SK-N-MC (cell line): ENCODE data around the gene DNAH11.
"Not testable (repeated sequence)": the region's sequence is repeated elsewhere in the genome, so short reads cannot be mapped to it uniquely, and the experiment has no call there.

Experiments
- DNase-seq: peaks from one replicate; pipeline ENCODE4 v3.0.0-alpha.2; 2011; ENCODE audit warnings: low read depth, low spot score
- H3K27ac ChIP-seq: fragments of 200-600 bp; sonication (generic); 2 replicates; pipeline ENCODE4 v1.5.1; 2016; ENCODE audit warnings: mixed run types
- H3K36me3 ChIP-seq: fragments of 200-600 bp; sonication (generic); 2 replicates; pipeline ENCODE4 v1.6.1; 2017; ENCODE audit warnings: antibody characterized with exemption, low read length, mixed read lengths; ENCODE audit not compliant: insufficient read depth
- H3K4me3 ChIP-seq: fragments of 200-600 bp; sonication (generic); 2 replicates; pipeline ENCODE4 v1.5.1; 2016
- H3K9ac ChIP-seq: fragments of 200-600 bp; sonication (generic); 2 replicates; pipeline ENCODE4 v1.8.0; 2017; ENCODE audit warnings: mixed run types, mixed read lengths; ENCODE audit not compliant: insufficient read length
- H3K9me3 ChIP-seq: fragments of 200-600 bp; sonication (generic); 2 replicates; pipeline ENCODE4 v1.6.1; 2017; ENCODE audit warnings: low read depth, mild to moderate bottlenecking, antibody characterized with exemption, low read length, moderate library complexity, mixed read lengths
- EZH2 ChIP-seq: fragments of 200-600 bp; sonication (generic); IDR thresholded peaks from one replicate; pipeline ENCODE4 v1.6.1; 2017; ENCODE audit warnings: antibody characterized with exemption
- FOXP2 ChIP-seq: optimal IDR thresholded peaks from 2 replicates; pipeline ENCODE3; 2011; ENCODE audit warnings: mild to moderate bottlenecking, moderate library complexity; ENCODE audit not compliant: insufficient read depth; ENCODE audit errors: extremely low read length, control extremely low read depth
- POLR2AphosphoS5 ChIP-seq: IDR thresholded peaks from 2 replicates; pipeline ENCODE4 v1.6.1; 2012; ENCODE audit warnings: mild to moderate bottlenecking, low read depth, low read length, borderline replicate concordance

Gene DNAH11

GRCh38 chr7:21653623-21654022 is 110.8 kb downstream of the DNAH11 start:
- no peak for DNase-seq
- no peak overlapping the region for H3K27ac ChIP-seq
- H3K9ac ChIP-seq, result no peak overlapping the region

GRCh38 chr7:21656081-21656480 is 113.2 kb downstream of the DNAH11 start:
- DNase-seq, result no peak
- no peak for TF ChIP-seq EZH2
- no peak for TF ChIP-seq POLR2AphosphoS5
- TF ChIP-seq FOXP2, result no peak
- no peaks in the 10 kb centered on the region for H3K9me3 ChIP-seq
- no peak overlapping the region for H3K27ac ChIP-seq
- no peaks in the 10 kb centered on the region for H3K36me3 ChIP-seq
- no peak overlapping the region for H3K9ac ChIP-seq
- H3K4me3 ChIP-seq, result no peak overlapping the region

More at GRCh38 chr7:21653623-21654022, 110.8 kb downstream of the DNAH11 start:
- no peak overlapping the region for H3K4me3 ChIP-seq
- no peaks in the 10 kb centered on the region for H3K9me3 ChIP-seq
- H3K36me3 ChIP-seq, result no peaks in the 10 kb centered on the region
- no peak for TF ChIP-seq FOXP2
- TF ChIP-seq EZH2, result no peak
- TF ChIP-seq POLR2AphosphoS5, result no peak

GRCh38 chr7:21656796-21657195 is 114.0 kb downstream of the DNAH11 start:
- Histone ChIP-seq H3K27ac (no peak overlapping the region), H3K9ac (no peak overlapping the region), H3K4me3 (no peak overlapping the region), H3K36me3 (no peaks in the 10 kb centered on the region), H3K9me3 (no peaks in the 10 kb centered on the region)
- DNase-seq, result no peak
- TF ChIP-seq EZH2, result no peak
- TF ChIP-seq FOXP2, result no peak
- no peak for TF ChIP-seq POLR2AphosphoS5

GRCh38 chr7:21670496-21670895 is 127.7 kb downstream of the DNAH11 start:
- no peak overlapping the region for H3K27ac ChIP-seq
- no peaks in the 10 kb centered on the region for H3K9me3 ChIP-seq
- no peaks in the 10 kb centered on the region for H3K36me3 ChIP-seq
- TF ChIP-seq FOXP2, result no peak
- no peak for TF ChIP-seq EZH2
- no peak for TF ChIP-seq POLR2AphosphoS5
- H3K4me3 ChIP-seq, result no peak overlapping the region
- no peak for DNase-seq
- H3K9ac ChIP-seq, result no peak overlapping the region

GRCh38 chr7:21671859-21672258 is 129.0 kb downstream of the DNAH11 start:
- H3K9me3 ChIP-seq, result no peaks in the 10 kb centered on the region
- H3K9ac ChIP-seq, result no peak overlapping the region
- H3K4me3 ChIP-seq, result no peak overlapping the region
- TF ChIP-seq EZH2, result no peak
- TF ChIP-seq FOXP2, result no peak
- TF ChIP-seq POLR2AphosphoS5, result no peak
- H3K36me3 ChIP-seq, result no peaks in the 10 kb centered on the region
- H3K27ac ChIP-seq, result no peak overlapping the region
- DNase-seq, result no peak

- Histone ChIP-seq H3K9ac (no peak overlapping the region), H3K9me3 (no peaks in the 10 kb centered on the region), H3K36me3 (no peaks in the 10 kb centered on the region), H3K4me3 (no peak overlapping the region), H3K27ac (no peak overlapping the region)
- no peak for DNase-seq
- TF ChIP-seq EZH2 (no peak), FOXP2 (no peak), POLR2AphosphoS5 (no peak)
Measured at GRCh38 chr7:21675255-21675654, 132.4 kb downstream of the DNAH11 start.

- TF ChIP-seq FOXP2 (no peak), EZH2 (no peak), POLR2AphosphoS5 (no peak)
- no peak overlapping the region for H3K9ac ChIP-seq
- no peak overlapping the region for H3K4me3 ChIP-seq
- H3K27ac ChIP-seq, result no peak overlapping the region
- H3K9me3 ChIP-seq, result no peaks in the 10 kb centered on the region
- no peaks in the 10 kb centered on the region for H3K36me3 ChIP-seq
- DNase-seq, result no peak
Measured at GRCh38 chr7:21690705-21691104, 147.9 kb downstream of the DNAH11 start.

- not testable (repeated sequence) for H3K27ac ChIP-seq, H3K4me3 ChIP-seq, DNase-seq, H3K36me3 ChIP-seq, H3K9ac ChIP-seq, H3K9me3 ChIP-seq
Measured at GRCh38 chr7:21691146-21691545, 148.3 kb downstream of the DNAH11 start.

GRCh38 chr7:21700587-21700986 is 157.7 kb downstream of the DNAH11 start:
- H3K36me3 ChIP-seq, H3K27ac ChIP-seq, H3K4me3 ChIP-seq, DNase-seq, H3K9me3 ChIP-seq, H3K9ac ChIP-seq: not testable (repeated sequence)
